DOHH2 (cell line): ENCODE measurements around the gene PPHLN1.

Source experiments
- EZH2phosphoT487 ChIP-seq: fragments of 200-600 bp; sonication (generic); IDR thresholded peaks from 2 replicates; pipeline ENCODE4 v1.6.1; 2017; ENCODE audit warnings: borderline replicate concordance, mild to moderate bottlenecking, antibody characterized with exemption, low read length, moderate library complexity, mixed read lengths
- TF ChIP-seq, protein P1 (sequence below): fragments of 200-600 bp; sonication (generic); IDR thresholded peaks from one replicate; pipeline ENCODE4 v1.5.1; 2014; ENCODE audit warnings: antibody characterized with exemption, mild to moderate bottlenecking, low read depth, low read length; ENCODE audit not compliant: poor library complexity, severe bottlenecking

DNA sequence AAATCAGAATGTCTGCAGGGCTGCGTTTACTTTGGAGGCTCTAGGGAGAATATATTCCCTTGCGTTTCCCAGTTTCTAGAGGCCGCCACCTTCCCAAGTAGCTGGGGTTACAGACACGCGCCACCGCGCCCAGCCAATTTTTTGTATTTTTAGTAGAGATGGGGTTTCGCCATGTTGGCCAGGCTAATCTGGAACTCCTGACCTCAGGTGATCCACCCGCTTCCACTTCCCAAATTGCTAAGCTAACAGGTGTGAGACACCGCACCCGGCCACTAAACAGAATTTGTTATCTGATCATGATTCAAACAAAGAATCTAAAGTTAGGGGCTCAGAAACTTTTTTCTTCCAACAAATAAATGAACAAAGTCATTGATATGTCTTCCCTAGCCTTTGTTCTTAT, 114.6 kb downstream of the PPHLN1 start:
- TF ChIP-seq, protein P1, sequence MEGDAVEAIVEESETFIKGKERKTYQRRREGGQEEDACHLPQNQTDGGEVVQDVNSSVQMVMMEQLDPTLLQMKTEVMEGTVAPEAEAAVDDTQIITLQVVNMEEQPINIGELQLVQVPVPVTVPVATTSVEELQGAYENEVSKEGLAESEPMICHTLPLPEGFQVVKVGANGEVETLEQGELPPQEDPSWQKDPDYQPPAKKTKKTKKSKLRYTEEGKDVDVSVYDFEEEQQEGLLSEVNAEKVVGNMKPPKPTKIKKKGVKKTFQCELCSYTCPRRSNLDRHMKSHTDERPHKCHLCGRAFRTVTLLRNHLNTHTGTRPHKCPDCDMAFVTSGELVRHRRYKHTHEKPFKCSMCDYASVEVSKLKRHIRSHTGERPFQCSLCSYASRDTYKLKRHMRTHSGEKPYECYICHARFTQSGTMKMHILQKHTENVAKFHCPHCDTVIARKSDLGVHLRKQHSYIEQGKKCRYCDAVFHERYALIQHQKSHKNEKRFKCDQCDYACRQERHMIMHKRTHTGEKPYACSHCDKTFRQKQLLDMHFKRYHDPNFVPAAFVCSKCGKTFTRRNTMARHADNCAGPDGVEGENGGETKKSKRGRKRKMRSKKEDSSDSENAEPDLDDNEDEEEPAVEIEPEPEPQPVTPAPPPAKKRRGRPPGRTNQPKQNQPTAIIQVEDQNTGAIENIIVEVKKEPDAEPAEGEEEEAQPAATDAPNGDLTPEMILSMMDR: no peak
- TF ChIP-seq EZH2phosphoT487: no peak
